GM12878 (cell line): Measurements from ENCODE around the gene UPF1. TPM values are rescaled to one million over a fixed set of nuclear protein-coding genes. Genes with fewer than 3 reads are reported as not detected.

Experiments
- ATAC-seq: fragments of 200-7000 bp; cut with Tn5 transposase; 3 replicates; pipeline ENCODE4 v1.9.1; 2020; ENCODE audit warnings: mild to moderate bottlenecking, moderate library complexity
- BruUV-seq: library from RNA; stranded (reverse); fragments of 400-500 nt; replicated peaks from 2 replicates; lab custom pipeline; 2021; lab: Mats Ljungman, UMichigan
- CTCF ChIA-PET: fragments of 300-600 bp; sonication (Branson Sonifier 250); formaldehyde crosslinking; extraction: SDS; loops from one replicate; lab custom pipeline; 2021; ENCODE audit warnings: inconsistent platforms; lab: Yijun Ruan, JAX
- POLR2A ChIA-PET: fragments of 350-600 bp; formaldehyde crosslinking; extraction: SDS; loops from one replicate; lab custom pipeline; 2021; ENCODE audit warnings: inconsistent platforms; lab: Charles Lee
- RAD21 ChIA-PET: fragments of 300-600 bp; sonication (Branson Sonifier 250); formaldehyde crosslinking; loops from one replicate; lab custom pipeline; 2023; ENCODE audit warnings: antibody characterized with exemption; ENCODE audit not compliant: unreplicated experiment; lab: Charles Lee
- SMC1A ChIA-PET: fragments of 300-600 bp; sonication (Branson Sonifier 250); formaldehyde crosslinking; loops from one replicate; lab custom pipeline; 2023; ENCODE audit not compliant: unreplicated experiment, uncharacterized antibody; lab: Charles Lee
- DNase-seq: peaks from one replicate; pipeline ENCODE4 v3.0.0-alpha.2; 2011; ENCODE audit warnings: low read depth, low spot score
- FAIRE-seq: peaks from 3 replicates; lab custom pipeline; 2011; peaks lifted over from hg19 to GRCh38; lab: Jason Lieb, UNC
- H2AFZ ChIP-seq: 2 replicates; pipeline ENCODE4 v1.6.0; 2011; ENCODE audit warnings: low read depth, low read length, control low read depth; ENCODE audit not compliant: control insufficient read depth
- H3K27ac ChIP-seq: 2 replicates; pipeline ENCODE4 v1.5.1; 2011; ENCODE audit warnings: control low read depth; ENCODE audit not compliant: control insufficient read depth, insufficient read depth
- H3K27me3 ChIP-seq, 2 experiments: replicated peaks in 1 of 2; 2 replicates each; pipeline versions ENCODE4 v1.6.0 to v1.6.1; 2011; ENCODE audit warnings: low read length in 1 of 2; ENCODE audit not compliant: control insufficient read depth in 2 of 2, insufficient read depth in 2 of 2
- H3K36me3 ChIP-seq, 2 experiments: 2 replicates each; pipeline ENCODE4 v1.5.1; 2011; ENCODE audit warnings: low read length in 1 of 2; ENCODE audit not compliant: control insufficient read depth in 2 of 2, insufficient read depth in 2 of 2
- H3K4me1 ChIP-seq: 2 replicates; pipeline ENCODE4 v1.6.1; 2011; ENCODE audit warnings: mild to moderate bottlenecking, low read length, moderate library complexity, mixed read lengths; ENCODE audit not compliant: control insufficient read depth, insufficient read depth
- H3K4me2 ChIP-seq: 2 replicates; pipeline ENCODE4 v1.6.0; 2011; ENCODE audit warnings: control low read depth; ENCODE audit not compliant: control insufficient read depth, insufficient read depth
- H3K4me3 ChIP-seq: fragments of 200-600 bp; sonication (generic); 2 replicates; pipeline ENCODE4 v1.5.1; 2016
- H3K79me2 ChIP-seq: 2 replicates; pipeline ENCODE4 v1.6.0; 2011; ENCODE audit warnings: low read length; ENCODE audit not compliant: control insufficient read depth, insufficient read depth
- H3K9ac ChIP-seq: 2 replicates; pipeline ENCODE4 v1.8.0; 2011; ENCODE audit warnings: low read length, control low read depth, mixed read lengths; ENCODE audit not compliant: control insufficient read depth, insufficient read depth
- H3K9me3 ChIP-seq: replicated peaks from 3 replicates; pipeline ENCODE4 v1.5.1; 2011; ENCODE audit warnings: mild to moderate bottlenecking, low read length; ENCODE audit not compliant: control insufficient read depth, insufficient read depth
- H4K20me1 ChIP-seq: 2 replicates; pipeline ENCODE4 v1.6.0; 2011; ENCODE audit not compliant: control insufficient read depth, insufficient read depth
- ATF7 ChIP-seq: fragments of 450-650 bp; IDR thresholded peaks from 2 replicates; pipeline ENCODE4 v1.6.1; 2016; ENCODE audit warnings: low read depth, mild to moderate bottlenecking
- CBFB ChIP-seq: IDR thresholded peaks from 2 replicates; pipeline ENCODE4 v1.6.1; 2016; ENCODE audit warnings: antibody characterized with exemption, low read depth
- CHD4 ChIP-seq: fragments of 200-600 bp; sonication (generic); IDR thresholded peaks from 2 replicates; pipeline ENCODE4 v1.6.1; 2016; ENCODE audit warnings: mild to moderate bottlenecking
- GABPA ChIP-seq: IDR thresholded peaks from 2 replicates; pipeline ENCODE4 v1.6.1; 2014; ENCODE audit warnings: antibody characterized with exemption, low read depth, mild to moderate bottlenecking, inconsistent platforms
- HCFC1 ChIP-seq: fragments of 150-350 bp; IDR thresholded peaks from 2 replicates; pipeline ENCODE4 v1.6.1; 2014; ENCODE audit warnings: low read length
- HDAC2 ChIP-seq: fragments of 200-600 bp; sonication (generic); IDR thresholded peaks from 2 replicates; pipeline ENCODE4 v1.6.1; 2017
- IRF4 ChIP-seq: IDR thresholded peaks from 2 replicates; pipeline ENCODE4 v1.6.1; 2011; ENCODE audit warnings: low read depth, low read length
- MAX ChIP-seq: IDR thresholded peaks from 2 replicates; pipeline ENCODE4 v1.6.1; 2012; ENCODE audit warnings: low read depth, low read length, improper control_type of control experiment
- MXI1 ChIP-seq: fragments of 150-350 bp; IDR thresholded peaks from 2 replicates; pipeline ENCODE4 v1.6.1; 2011; ENCODE audit warnings: low read depth, mild to moderate bottlenecking, inconsistent platforms, low read length, improper control_type of control experiment
- NFIC ChIP-seq: IDR thresholded peaks from 2 replicates; pipeline ENCODE4 v1.6.1; 2012; ENCODE audit warnings: low read depth, mild to moderate bottlenecking, inconsistent platforms, low read length, moderate library complexity
- PAX5 ChIP-seq: IDR thresholded peaks from 2 replicates; pipeline ENCODE4 v1.6.1; 2011; ENCODE audit warnings: low read depth, low read length, borderline replicate concordance
- PKNOX1 ChIP-seq: fragments of 450-650 bp; IDR thresholded peaks from 2 replicates; pipeline ENCODE4 v1.6.1; 2016; ENCODE audit warnings: mild to moderate bottlenecking
- POLR2A ChIP-seq: IDR thresholded peaks from 2 replicates; pipeline ENCODE4 v1.6.1; 2011; ENCODE audit warnings: low read depth, mild to moderate bottlenecking, low read length
- RUNX3 ChIP-seq: IDR thresholded peaks from 2 replicates; pipeline ENCODE4 v1.6.1; 2012; ENCODE audit warnings: low read length, inconsistent platforms
- STAT3 ChIP-seq: IDR thresholded peaks from 2 replicates; pipeline ENCODE4 v1.6.1; 2011; ENCODE audit warnings: low read depth, low read length, improper control_type of control experiment
- TARDBP ChIP-seq: IDR thresholded peaks from 2 replicates; pipeline ENCODE4 v1.6.1; 2016; ENCODE audit warnings: borderline replicate concordance
- TBL1XR1 ChIP-seq: IDR thresholded peaks from 2 replicates; pipeline ENCODE4 v1.6.1; 2012; ENCODE audit warnings: low read depth, low read length, improper control_type of control experiment
- TCF3 ChIP-seq: IDR thresholded peaks from 2 replicates; pipeline ENCODE4 v1.6.1; 2012; ENCODE audit warnings: low read depth, mild to moderate bottlenecking, low read length, borderline replicate concordance; ENCODE audit not compliant: insufficient read depth
- WRNIP1 ChIP-seq: IDR thresholded peaks from 2 replicates; pipeline ENCODE4 v1.6.1; 2011; ENCODE audit warnings: low read depth, low read length, improper control_type of control experiment, borderline replicate concordance
- WGBS: methylation state at CpG from one replicate; pipeline ENCODE4 v1.1.6; 2016; ENCODE audit warnings: low lambda C conversion rate; ENCODE audit not compliant: insufficient replicate concordance, insufficient coverage; ENCODE audit errors: missing lambda C conversion rate; 5-methylcytosine and 5-hydroxymethylcytosine counted together
- in situ Hi-C: fragments of 300-500 bp; cut with MboI; formaldehyde crosslinking; loops from 9 replicates; pipeline ENCODE4 v1.14.3; 2018; ENCODE audit warnings: mixed read lengths
- intact Hi-C: fragments of 100-400 bp; cut with micrococcal nuclease; formaldehyde crosslinking; loops from one replicate; pipeline ENCODE4 v1.14.2; 2022; ENCODE audit not compliant: unreplicated experiment
- polyA plus RNA-seq, 11 experiments: library from polyadenylated mRNA; depleted of rRNA in 4 of 11; unstranded in 6 of 11; stranded (reverse) in 5 of 11; fragments of >200 nt; fragmentation: Nextera tagmentation in 4 of 11; fragmentation: Illumina TruSeq in 1 of 11; extraction: Ambion mirVana in 4 of 11; extraction: Trizol in 1 of 11; gene quantifications; 1 replicate in 1 of 11; 2 replicates in 10 of 11; pipeline versions ENCODE4 v1.2.1 to v1.2.3, GENCODE V29; 2011 to 2016; ENCODE audit warnings: inconsistent platforms in 2 of 11, missing spikeins in 2 of 11, low read depth in 1 of 11
- total RNA-seq, 4 experiments: library from RNA; depleted of rRNA in 3 of 4; stranded (reverse); fragments of >200 nt in 3 of 4; fragmentation: Illumina TruSeq in 1 of 4; extraction: Trizol in 1 of 4; gene quantifications; 2 replicates each; pipeline versions ENCODE4 v1.2.1 to v1.2.3, GENCODE V29; 2013 to 2021

The UPF1 gene
- total and polyA plus RNA-seq, 10 of the 15 experiments (the other 5 are each of a cell fraction or from before 2014, with no cell fraction given) = 0.58 to 80.9 (median 18.7) TPM

GRCh38 chr19:18851673-18852325, 20.0 kb downstream of the UPF1 start:
- WGBS = 98% methylated on average over 31 of the region's 31 CpGs
- no peak overlapping the region for H3K4me2 ChIP-seq
- DNase-seq = no peak
- H4K20me1 ChIP-seq = peaks cover 6% of the 10 kb centered on the region; the same call in 1 of the 2 replicates
- H3K36me3 ChIP-seq = peaks cover 19 to 69% of the 10 kb centered on the region in 2 experiments
- peaks cover 32% of the 10 kb centered on the region for H3K4me1 ChIP-seq
- in situ Hi-C loops (loop anchor here (25.0 kb wide), 1 partner anchor 389 kb away; no protein-coding TSS in a partner anchor), intact Hi-C loops (no loop called here)
- H2AFZ ChIP-seq = no peak overlapping the region
- H3K27ac ChIP-seq = no peak overlapping the region
- peaks cover 22% of the 10 kb centered on the region for H3K79me2 ChIP-seq
- no peaks in the 10 kb centered on the region for H3K27me3 ChIP-seq
- ChIA-PET RAD21 (interaction anchor here (1.6 kb wide), 1 partner anchor 19 kb away, joined by 4 read pairs; no protein-coding TSS in a partner anchor), CTCF (interaction anchor here (1.5 kb wide), 1 partner anchor 14 kb away, joined by 4 read pairs; no protein-coding TSS in a partner anchor), SMC1A (no interaction called here), POLR2A (interaction anchor here (1.2 kb wide), 1 partner anchor 10 kb away, joined by 4 read pairs; no protein-coding TSS in a partner anchor)
- BruUV-seq = no TSS peak
- TF ChIP-seq WRNIP1 = no peak
- TF ChIP-seq POLR2A = peak; percentile 40; the same call in 1 of the 2 replicates
- FAIRE-seq = no peak
- no peak overlapping the region for H3K9ac ChIP-seq
- no peaks in the 10 kb centered on the region for H3K9me3 ChIP-seq
- ATAC-seq = no peak
- no peak overlapping the region for H3K4me3 ChIP-seq

GRCh38 chr19:18852648-18853047, 20.9 kb downstream of the UPF1 start:
- Histone ChIP-seq H3K36me3 (peaks cover 19 to 77% of the 10 kb centered on the region in 2 experiments), H3K79me2 (peaks cover 16% of the 10 kb centered on the region), H3K9me3 (no peaks in the 10 kb centered on the region), H3K9ac (no peak overlapping the region), H2AFZ (no peak overlapping the region), H3K4me3 (no peak overlapping the region), H3K27ac (no peak overlapping the region), H3K27me3 (no peaks in the 10 kb centered on the region), H3K4me2 (no peak overlapping the region), H4K20me1 (peaks cover 6% of the 10 kb centered on the region; the same call in 1 of the 2 replicates), H3K4me1 (peaks cover 24% of the 10 kb centered on the region)
- ChIA-PET RAD21 (no interaction called here), CTCF (no interaction called here), POLR2A (no interaction called here), SMC1A (no interaction called here)
- intact Hi-C loops (no loop called here), in situ Hi-C loops (loop anchor here (25.0 kb wide), 1 partner anchor 390 kb away; no protein-coding TSS in a partner anchor)
- ATAC-seq = no peak
- no peak for TF ChIP-seq GABPA
- no peak for TF ChIP-seq TCF3
- no peak for TF ChIP-seq RUNX3
- TF ChIP-seq IRF4 = no peak
- no peak for TF ChIP-seq HCFC1
- no peak for TF ChIP-seq STAT3
- no peak for TF ChIP-seq CHD4
- TF ChIP-seq CBFB = no peak
- TF ChIP-seq HDAC2 = no peak
- TF ChIP-seq TBL1XR1 = no peak
- TF ChIP-seq MAX = no peak
- no peak for TF ChIP-seq MXI1
- no peak for TF ChIP-seq ATF7
- TF ChIP-seq PKNOX1 = no peak
- no peak for TF ChIP-seq TARDBP
- no peak for TF ChIP-seq NFIC
- TF ChIP-seq PAX5 = no peak
- BruUV-seq = no TSS peak
- no peak for DNase-seq
- WGBS = 98% methylated on average over 12 of the region's 12 CpGs
- no peak for FAIRE-seq
